GM23248 (cell line): ENCODE measurements around the gene IL6R. TPM values are rescaled to one million over a fixed set of nuclear protein-coding genes. Genes with fewer than 3 reads are reported as not detected.

ENCODE experiments used
- DNase-seq: peaks from one replicate; pipeline ENCODE4 v3.0.0-alpha.2; 2015
- H2AFZ ChIP-seq: fragments of 200-600 bp; sonication (generic); 2 replicates; pipeline ENCODE4 v1.6.1; 2016; ENCODE audit warnings: antibody characterized with exemption
- H3F3A ChIP-seq: fragments of 200-600 bp; sonication (generic); 2 replicates; pipeline ENCODE4 v1.6.1; 2016; ENCODE audit warnings: mild to moderate bottlenecking, antibody characterized with exemption, mixed run types; ENCODE audit not compliant: insufficient read depth
- H3K27ac ChIP-seq: fragments of 200-600 bp; sonication (generic); 2 replicates; pipeline ENCODE4 v1.5.1; 2016; ENCODE audit warnings: mild to moderate bottlenecking
- H3K27me3 ChIP-seq: fragments of 200-600 bp; sonication (generic); replicated peaks from 2 replicates; pipeline ENCODE4 v1.6.1; 2016; ENCODE audit warnings: mild to moderate bottlenecking; ENCODE audit not compliant: insufficient read depth
- H3K36me3 ChIP-seq: fragments of 200-600 bp; sonication (generic); 2 replicates; pipeline ENCODE4 v1.6.1; 2016; ENCODE audit warnings: low read depth, mild to moderate bottlenecking
- H3K4me1 ChIP-seq: fragments of 200-600 bp; sonication (generic); 2 replicates; pipeline ENCODE4 v1.6.1; 2016; ENCODE audit warnings: mild to moderate bottlenecking; ENCODE audit not compliant: insufficient read depth
- H3K4me2 ChIP-seq: fragments of 200-600 bp; sonication (generic); one replicate; pipeline ENCODE4 v1.6.1; 2016; ENCODE audit warnings: mild to moderate bottlenecking; ENCODE audit not compliant: unreplicated experiment
- H3K4me3 ChIP-seq: fragments of 200-600 bp; sonication (generic); 2 replicates; pipeline ENCODE4 v1.5.1; 2016; ENCODE audit warnings: mild to moderate bottlenecking
- H3K79me2 ChIP-seq: fragments of 200-600 bp; sonication (generic); 2 replicates; pipeline ENCODE4 v1.6.1; 2016; ENCODE audit warnings: mild to moderate bottlenecking; ENCODE audit not compliant: insufficient read depth
- H3K9ac ChIP-seq: fragments of 200-600 bp; sonication (generic); 2 replicates; pipeline ENCODE4 v1.6.1; 2016; ENCODE audit warnings: mild to moderate bottlenecking
- H3K9me2 ChIP-seq: fragments of 200-600 bp; sonication (generic); 2 replicates; pipeline ENCODE4 v1.6.1; 2016; ENCODE audit warnings: mixed run types, mild to moderate bottlenecking, moderate library complexity; ENCODE audit not compliant: insufficient read depth
- H3K9me3 ChIP-seq: fragments of 200-600 bp; sonication (generic); one replicate; pipeline ENCODE4 v1.6.1; 2017; ENCODE audit warnings: low read depth
- H4K20me1 ChIP-seq: fragments of 200-600 bp; sonication (generic); 2 replicates; pipeline ENCODE4 v1.6.0; 2016; ENCODE audit not compliant: insufficient read depth
- EZH2 ChIP-seq: fragments of 200-600 bp; sonication (generic); IDR thresholded peaks from 2 replicates; pipeline ENCODE4 v1.6.1; 2018; ENCODE audit warnings: antibody characterized with exemption, mild to moderate bottlenecking; ENCODE audit not compliant: insufficient read depth, poor library complexity, severe bottlenecking
- EZH2phosphoT487 ChIP-seq: fragments of 200-600 bp; sonication (generic); IDR thresholded peaks from 2 replicates; pipeline ENCODE4 v1.6.1; 2018; ENCODE audit warnings: antibody characterized with exemption, moderate library complexity, mild to moderate bottlenecking, low read depth; ENCODE audit not compliant: insufficient read depth
- WGBS, 2 experiments: methylation state at CpG; one replicate each; pipeline ENCODE4 v1.1.6; 2015 to 2017; ENCODE audit warnings: low lambda C conversion rate in 2 of 2, low coverage in 1 of 2; ENCODE audit errors: missing lambda C conversion rate in 2 of 2; 5-methylcytosine and 5-hydroxymethylcytosine counted together
- in situ Hi-C: fragments of 300-500 bp; cut with MboI; formaldehyde crosslinking; loops from 2 replicates; pipeline ENCODE4 v1.15.0; 2020
- polyA plus RNA-seq: library from polyadenylated mRNA; unstranded; fragments of >200 nt; fragmentation: Nextera tagmentation; extraction: Ambion mirVana; gene quantifications from 2 replicates; pipeline ENCODE4 v1.2.1, GENCODE V29; 2016
- total RNA-seq: library from RNA; depleted of rRNA; stranded (reverse); fragments of >200 nt; shearing (Covaris generic); gene quantifications from 2 replicates; pipeline ENCODE4 v1.2.3, GENCODE V29; 2014

IL6R gene
- total and polyA plus RNA-seq, 2 experiments from 2014 or later = 2.1 to 8.8 TPM

- WGBS, 2 experiments = 82 to 84% methylated on average over 14 to 17 of the region's 17 CpGs
- Histone ChIP-seq H3K4me1 (peaks cover 27% of the 10 kb centered on the region), H3K27ac (no peak overlapping the region), H3K4me3 (no peak overlapping the region), H3K9me3 (no peaks in the 10 kb centered on the region), H3K27me3 (no peaks in the 10 kb centered on the region), H3K4me2 (no peak overlapping the region), H4K20me1 (no peaks in the 10 kb centered on the region), H3K9ac (no peak overlapping the region), H3K79me2 (0 out of 2 replicates have a peak, but pooled peaks cover 4% of the 10 kb centered on the region), H3F3A (peaks cover 27% of the 10 kb centered on the region), H2AFZ (no peak overlapping the region), H3K36me3 (no peaks in the 10 kb centered on the region), H3K9me2 (no peaks in the 10 kb centered on the region)
- TF ChIP-seq EZH2 = no peak
- TF ChIP-seq EZH2phosphoT487 = no peak
- no peak for DNase-seq
- in situ Hi-C loops = no loop called here
These were observed 24.9 kb downstream of the IL6R start for GRCh38 chr1:154429841-154430611.

- H3K27ac ChIP-seq = peak overlapping the region; percentile 81
- H3K79me2 ChIP-seq = 0 out of 2 replicates have a peak, but pooled peaks cover 4% of the 10 kb centered on the region
- no peak overlapping the region for H3K4me3 ChIP-seq
- peaks cover 27% of the 10 kb centered on the region for H3K4me1 ChIP-seq
- no peak overlapping the region for H2AFZ ChIP-seq
- no peaks in the 10 kb centered on the region for H3K36me3 ChIP-seq
- in situ Hi-C loops = no loop called here
- H4K20me1 ChIP-seq = no peaks in the 10 kb centered on the region
- H3K9ac ChIP-seq = peak overlapping the region; percentile 62
- H3K9me3 ChIP-seq = no peaks in the 10 kb centered on the region
- no peaks in the 10 kb centered on the region for H3K27me3 ChIP-seq
- 91 to 93% methylated on average over 7 to 11 of the region's 11 CpGs for WGBS, 2 experiments
- peaks cover 27% of the 10 kb centered on the region for H3F3A ChIP-seq
- TF ChIP-seq EZH2 (no peak), EZH2phosphoT487 (no peak)
- DNase-seq = no peak
- peak overlapping the region; percentile 32 for H3K4me2 ChIP-seq
- no peaks in the 10 kb centered on the region for H3K9me2 ChIP-seq
These were observed 25.8 kb downstream of the IL6R start for GRCh38 chr1:154430903-154431302.

GRCh38 chr1:154431586-154432373 lies 26.6 kb downstream of the IL6R start:
- Histone ChIP-seq H3K9me2 (no peaks in the 10 kb centered on the region), H3K27ac (peak overlapping the region; percentile 81), H3K4me1 (peaks cover 27% of the 10 kb centered on the region), H3K27me3 (no peaks in the 10 kb centered on the region), H4K20me1 (no peaks in the 10 kb centered on the region), H3K9ac (peak overlapping the region; percentile 28), H2AFZ (no peak overlapping the region), H3K79me2 (0 out of 2 replicates have a peak, but pooled peaks cover 4% of the 10 kb centered on the region), H3K4me2 (peak overlapping the region; percentile 32), H3K9me3 (no peaks in the 10 kb centered on the region), H3K4me3 (no peak overlapping the region), H3K36me3 (no peaks in the 10 kb centered on the region), H3F3A (peaks cover 27% of the 10 kb centered on the region)
- 1 to 3% methylated on average over 10 of the region's 10 CpGs for WGBS, 2 experiments
- TF ChIP-seq EZH2phosphoT487 (peak; percentile 86; the same call in 1 of the 2 replicates), EZH2 (no peak)
- in situ Hi-C loops = no loop called here
- DNase-seq = peak; percentile 99

GRCh38 chr1:154433161-154433764 lies 28.1 kb downstream of the IL6R start:
- peaks cover 27% of the 10 kb centered on the region for H3K4me1 ChIP-seq
- TF ChIP-seq EZH2 (no peak), EZH2phosphoT487 (no peak)
- in situ Hi-C loops = no loop called here
- H3K36me3 ChIP-seq = no peaks in the 10 kb centered on the region
- no peak overlapping the region for H3K4me3 ChIP-seq
- peak; percentile 68 for DNase-seq
- no peak overlapping the region for H2AFZ ChIP-seq
- H3K9me3 ChIP-seq = no peaks in the 10 kb centered on the region
- H3F3A ChIP-seq = peaks cover 27% of the 10 kb centered on the region
- 66 to 68% methylated on average over 9 of the region's 9 CpGs for WGBS, 2 experiments
- no peaks in the 10 kb centered on the region for H3K9me2 ChIP-seq
- peak overlapping the region; percentile 28 for H3K9ac ChIP-seq
- 0 out of 2 replicates have a peak, but pooled peaks cover 2% of the 10 kb centered on the region for H3K79me2 ChIP-seq
- no peaks in the 10 kb centered on the region for H3K27me3 ChIP-seq
- H3K27ac ChIP-seq = peak overlapping the region; percentile 81
- H3K4me2 ChIP-seq = no peak overlapping the region
- no peaks in the 10 kb centered on the region for H4K20me1 ChIP-seq
